ENCODE measurements around the gene MED25.

Gene MED25

DNA sequence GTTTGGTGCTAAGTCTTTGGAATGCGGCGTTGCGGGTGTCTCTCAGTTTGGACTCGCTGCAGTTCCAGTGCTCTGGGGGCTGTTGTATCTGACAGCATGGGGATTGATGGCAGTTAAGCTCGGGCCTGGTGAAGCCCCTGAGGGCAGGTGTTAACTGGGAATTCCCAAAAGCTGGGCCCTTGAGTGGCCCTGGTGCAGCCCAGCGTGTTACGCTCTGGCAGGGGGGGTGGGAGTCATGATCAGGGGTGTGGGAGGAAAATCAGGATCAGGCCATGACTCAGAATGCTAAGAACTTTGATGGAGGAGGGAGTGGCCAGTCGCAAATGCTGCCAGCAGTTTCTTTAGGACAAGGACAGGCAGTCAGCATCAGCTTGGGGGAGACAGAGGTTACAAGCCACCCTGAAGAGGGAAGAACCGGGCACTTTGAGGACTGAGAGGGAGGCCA, 31.7 kb upstream of the MED25 start:
- TF ChIP-seq, protein P1, sequence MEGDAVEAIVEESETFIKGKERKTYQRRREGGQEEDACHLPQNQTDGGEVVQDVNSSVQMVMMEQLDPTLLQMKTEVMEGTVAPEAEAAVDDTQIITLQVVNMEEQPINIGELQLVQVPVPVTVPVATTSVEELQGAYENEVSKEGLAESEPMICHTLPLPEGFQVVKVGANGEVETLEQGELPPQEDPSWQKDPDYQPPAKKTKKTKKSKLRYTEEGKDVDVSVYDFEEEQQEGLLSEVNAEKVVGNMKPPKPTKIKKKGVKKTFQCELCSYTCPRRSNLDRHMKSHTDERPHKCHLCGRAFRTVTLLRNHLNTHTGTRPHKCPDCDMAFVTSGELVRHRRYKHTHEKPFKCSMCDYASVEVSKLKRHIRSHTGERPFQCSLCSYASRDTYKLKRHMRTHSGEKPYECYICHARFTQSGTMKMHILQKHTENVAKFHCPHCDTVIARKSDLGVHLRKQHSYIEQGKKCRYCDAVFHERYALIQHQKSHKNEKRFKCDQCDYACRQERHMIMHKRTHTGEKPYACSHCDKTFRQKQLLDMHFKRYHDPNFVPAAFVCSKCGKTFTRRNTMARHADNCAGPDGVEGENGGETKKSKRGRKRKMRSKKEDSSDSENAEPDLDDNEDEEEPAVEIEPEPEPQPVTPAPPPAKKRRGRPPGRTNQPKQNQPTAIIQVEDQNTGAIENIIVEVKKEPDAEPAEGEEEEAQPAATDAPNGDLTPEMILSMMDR (IDR thresholded peaks at IDR 0.05; ENCODE audit: low read depth, low read length), result no peak
- H3K4me3 ChIP-seq (replicated peaks in 1 of 2; ENCODE audit: low read depth in 2 of 2, low read length in 2 of 2), result no peak overlapping the region
- DNase-seq (ENCODE audit: low read depth in 2 of 2), result peak in 1 of 2 donors; percentile 55

DNA sequence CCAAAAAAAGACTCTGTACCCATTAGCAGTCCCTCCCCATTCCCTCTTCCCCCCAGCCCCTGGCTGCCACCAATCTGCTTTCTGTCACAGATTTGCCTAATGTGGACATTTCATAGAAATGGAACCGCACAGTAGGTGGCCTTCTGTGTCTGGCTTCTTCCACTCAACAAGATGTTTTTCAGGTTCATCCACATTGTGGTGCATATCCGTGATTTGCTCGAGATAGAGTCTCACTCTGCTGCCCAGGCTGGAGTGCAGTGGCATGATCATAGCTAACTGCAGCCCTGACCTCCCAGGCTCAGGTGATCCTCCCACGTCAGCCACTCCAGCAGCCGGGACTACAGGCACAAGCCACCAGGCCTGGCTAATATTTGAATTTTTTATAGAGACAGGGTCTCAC, 30.3 kb upstream of the MED25 start:
- DNase-seq (ENCODE audit: low read depth in 2 of 2), result no peak
- TF ChIP-seq, protein P1 (IDR thresholded peaks at IDR 0.05; ENCODE audit: low read depth, low read length), result no peak
- no peak overlapping the region for H3K4me3 ChIP-seq (replicated peaks in 1 of 2; ENCODE audit: low read depth in 2 of 2, low read length in 2 of 2)

DNA sequence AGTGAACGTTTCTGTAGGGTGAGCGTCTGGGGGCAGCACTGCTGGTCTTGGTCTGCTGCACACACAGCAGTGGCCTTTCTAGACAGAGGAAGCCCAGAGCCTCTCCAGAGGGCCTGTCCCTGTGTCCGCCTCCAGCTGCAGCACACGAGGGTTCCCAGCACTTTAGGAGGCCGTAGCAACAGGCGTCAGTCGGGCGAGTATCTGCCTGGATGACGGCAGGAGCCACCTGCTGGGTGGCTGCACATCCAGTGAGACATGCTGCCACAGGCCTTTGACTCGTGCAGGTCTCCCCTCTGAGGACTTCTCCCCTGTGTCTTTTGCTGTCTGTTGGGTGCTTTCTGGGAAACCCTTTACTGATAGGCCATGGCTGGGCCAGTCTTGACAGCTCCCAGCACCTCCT, 29.2 kb upstream of the MED25 start:
- TF ChIP-seq, protein P1 (IDR thresholded peaks at IDR 0.05; ENCODE audit: low read depth, low read length), result no peak
- DNase-seq (ENCODE audit: low read depth in 2 of 2), result no peak
- H3K4me3 ChIP-seq (replicated peaks in 1 of 2; ENCODE audit: low read depth in 2 of 2, low read length in 2 of 2), result no peak overlapping the region

DNA sequence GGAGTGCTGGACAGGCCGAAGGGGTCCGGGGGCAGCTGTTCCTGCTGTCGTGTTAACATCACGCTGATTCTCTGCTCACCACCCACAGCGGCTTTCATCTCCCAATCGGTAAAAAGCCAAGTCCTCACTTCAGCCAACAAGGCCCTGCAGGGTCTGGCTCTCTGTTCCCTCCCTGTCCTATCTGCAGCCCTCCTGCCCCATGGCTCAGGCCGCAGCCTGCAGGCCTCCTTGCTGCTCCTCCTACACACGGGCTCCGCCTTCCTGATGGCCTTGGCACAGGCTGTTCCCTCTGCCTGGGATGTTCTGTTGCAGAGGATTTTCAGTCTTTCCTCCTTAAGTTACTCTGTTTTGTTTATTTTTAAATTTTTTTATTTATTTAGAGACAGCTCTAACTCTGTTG, 27.2 kb upstream of the MED25 start:
- H3K4me3 ChIP-seq (replicated peaks in 1 of 2; ENCODE audit: low read depth in 2 of 2, low read length in 2 of 2), result no peak overlapping the region
- TF ChIP-seq, protein P1 (IDR thresholded peaks at IDR 0.05; ENCODE audit: low read depth, low read length), result no peak
- DNase-seq (ENCODE audit: low read depth in 2 of 2), result peak; percentile 53 to 76

DNA sequence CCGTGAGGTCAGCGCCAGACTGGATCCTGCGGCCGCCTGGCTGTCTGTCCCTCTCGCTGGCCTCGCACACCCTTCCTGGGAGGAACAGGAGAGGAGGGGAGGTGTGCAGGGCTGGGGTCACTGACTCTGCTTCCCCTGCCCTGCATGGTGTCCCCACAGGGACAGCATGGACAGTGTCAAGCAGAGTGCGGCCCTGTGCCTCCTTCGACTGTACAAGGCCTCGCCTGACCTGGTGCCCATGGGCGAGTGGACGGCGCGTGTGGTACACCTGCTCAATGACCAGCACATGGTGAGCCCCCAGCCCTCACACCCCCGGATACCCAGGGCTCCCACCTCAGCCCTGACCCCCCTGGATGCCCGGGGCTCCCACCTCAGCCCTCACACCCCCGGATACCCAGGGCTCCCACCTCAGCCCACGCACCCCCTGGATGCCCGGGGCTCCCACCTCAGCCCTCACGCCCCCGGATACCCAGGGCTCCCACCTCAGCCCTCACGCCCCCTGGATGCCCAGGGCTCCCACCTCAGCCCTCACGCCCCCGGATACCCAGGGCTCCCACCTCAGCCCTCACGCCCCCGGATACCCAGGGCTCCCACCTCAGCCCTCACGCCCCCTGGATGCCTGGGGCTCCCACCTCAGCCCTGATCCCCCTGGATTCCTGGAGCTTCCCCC, 26.2 kb upstream of the MED25 start:
- no peak overlapping the region for H3K4me3 ChIP-seq (replicated peaks in 1 of 2; ENCODE audit: low read depth in 2 of 2, low read length in 2 of 2)
- no peak for DNase-seq (ENCODE audit: low read depth in 2 of 2)
- TF ChIP-seq, protein P1 (IDR thresholded peaks at IDR 0.05; ENCODE audit: low read depth, low read length), result no peak

DNA sequence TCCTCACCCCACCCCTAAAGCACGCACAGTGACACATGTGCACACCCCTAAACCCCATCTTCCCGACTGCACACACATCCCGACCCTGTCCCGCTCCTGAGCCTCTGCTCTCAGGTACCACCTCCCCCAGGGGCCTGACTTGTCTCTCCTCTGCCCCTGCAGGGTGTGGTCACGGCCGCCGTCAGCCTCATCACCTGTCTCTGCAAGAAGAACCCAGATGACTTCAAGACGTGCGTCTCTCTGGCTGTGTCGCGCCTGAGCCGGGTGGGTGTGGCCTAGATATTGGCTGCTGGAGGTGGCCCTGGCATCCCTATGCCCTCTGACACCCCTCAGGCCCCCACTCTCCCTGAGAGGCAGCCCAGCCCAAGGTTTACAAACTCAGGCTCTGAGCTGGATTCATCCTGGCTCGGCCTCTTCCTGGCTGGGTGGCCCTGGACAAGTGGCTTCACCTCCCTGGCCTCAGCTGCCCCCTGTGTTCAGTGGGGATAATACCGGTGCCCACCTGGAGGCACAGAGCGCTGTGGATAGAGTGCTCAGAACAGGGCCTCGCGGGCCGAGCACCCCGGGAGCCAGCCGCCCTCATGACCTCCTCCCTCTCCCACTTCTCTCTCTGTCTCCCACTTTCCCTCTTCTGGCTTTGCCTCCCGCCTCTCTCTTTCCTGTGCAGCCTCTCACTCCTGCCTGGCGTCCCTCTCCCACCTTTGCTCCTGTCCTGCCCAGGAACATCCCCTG, 25.1 kb upstream of the MED25 start:
- TF ChIP-seq, protein P1 (IDR thresholded peaks at IDR 0.05; ENCODE audit: low read depth, low read length), result no peak
- no peak for DNase-seq (ENCODE audit: low read depth in 2 of 2)
- H3K4me3 ChIP-seq (replicated peaks in 1 of 2; ENCODE audit: low read depth in 2 of 2, low read length in 2 of 2), result no peak overlapping the region

Data from cardiac fibroblast (primary cell).